H4 (cell line): Measurements from ENCODE around the gene TIGD1. TPM values are rescaled to one million over a fixed set of nuclear protein-coding genes. Genes with fewer than 3 reads are reported as not detected.

Experiments used
- DNase-seq: peaks from one replicate; pipeline ENCODE4 v3.0.0-alpha.2; 2015; ENCODE audit warnings: low spot score
- total RNA-seq: library from RNA; depleted of rRNA; stranded (reverse); fragments of >200 nt; shearing (Covaris generic); gene quantifications from 2 replicates; pipeline ENCODE4 v1.2.3, GENCODE V29; 2014

Gene TIGD1
- total RNA-seq, 1 experiment from 2014 or later, result 4.8 TPM

- no peak for DNase-seq
Observed at GRCh38 chr2:232523682-232524597, 26.4 kb downstream of the TIGD1 start.

DNA sequence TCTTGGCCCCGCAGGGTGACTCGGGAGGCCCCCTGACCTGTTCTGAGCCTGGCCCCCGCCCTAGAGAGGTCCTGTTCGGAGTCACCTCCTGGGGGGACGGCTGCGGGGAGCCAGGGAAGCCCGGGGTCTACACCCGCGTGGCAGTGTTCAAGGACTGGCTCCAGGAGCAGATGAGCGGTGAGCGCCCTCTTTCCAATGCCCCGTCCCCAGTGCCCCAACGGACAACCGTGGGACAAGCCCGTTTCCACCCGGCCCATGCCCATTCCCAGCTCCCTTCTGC lies 27.0 kb downstream of the TIGD1 start:
- DNase-seq, result no peak

- no peak for DNase-seq
Observed at GRCh38 chr2:232522623-232523401, 27.5 kb downstream of the TIGD1 start.

- no peak for DNase-seq
Observed at GRCh38 chr2:232521959-232522622, 28.3 kb downstream of the TIGD1 start.

- no peak for DNase-seq
Observed at GRCh38 chr2:232521098-232521497, 29.3 kb downstream of the TIGD1 start.

- no peak for DNase-seq
Observed at GRCh38 chr2:232520489-232520888, 29.9 kb downstream of the TIGD1 start.

DNA sequence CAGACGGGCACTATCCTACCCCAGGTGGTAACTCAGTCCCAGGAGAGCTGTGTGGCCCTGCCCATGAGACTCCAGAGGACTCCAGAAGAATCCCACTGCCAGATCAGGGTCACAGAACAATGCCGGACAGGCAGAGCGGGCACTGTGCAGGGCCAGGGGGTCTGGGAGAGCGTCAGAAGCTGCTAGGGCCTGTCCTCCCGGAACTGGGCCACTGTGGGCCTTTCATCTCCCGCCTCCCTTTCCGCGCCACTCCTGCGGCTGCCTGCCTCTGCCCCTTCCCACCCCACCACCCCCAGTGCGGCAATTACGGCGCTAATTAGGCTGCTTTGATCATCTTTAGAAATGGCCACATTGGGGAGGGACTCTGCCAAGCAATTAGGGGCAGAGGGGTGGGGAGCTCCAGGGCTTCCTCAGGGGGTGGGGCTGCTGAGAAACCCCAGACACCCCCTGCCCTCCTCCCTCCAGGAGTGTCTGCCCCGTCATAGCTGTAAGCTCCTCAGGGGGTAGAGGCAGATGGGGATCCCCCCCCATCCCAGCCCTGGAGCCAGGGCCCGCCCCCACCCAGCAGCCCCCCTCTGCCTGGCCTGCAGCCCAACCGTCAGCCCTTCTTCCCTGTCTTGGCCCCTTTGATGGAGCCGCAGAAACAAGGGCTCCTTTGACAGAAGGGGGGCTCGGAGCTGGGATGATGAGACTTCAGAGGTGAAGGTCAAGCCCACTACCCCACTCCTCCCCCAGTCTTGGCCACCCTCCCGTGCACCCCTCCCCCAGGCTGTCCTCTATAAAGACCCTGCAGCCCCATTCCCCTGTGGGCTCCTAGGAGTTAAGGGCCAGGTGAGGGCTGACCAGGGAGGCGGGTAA lies 30.5 kb downstream of the TIGD1 start, which contains the start of gene PRSS56:
TSS of gene PRSS56 (plus strand) at position 808 of the 858 bp plus-strand sequence. CDS start 211 bp downstream, outside the sequence.
- DNase-seq, result no peak

GRCh38 chr2:232518844-232519243 lies 31.5 kb downstream of the TIGD1 start:
- DNase-seq, result no peak

DNA sequence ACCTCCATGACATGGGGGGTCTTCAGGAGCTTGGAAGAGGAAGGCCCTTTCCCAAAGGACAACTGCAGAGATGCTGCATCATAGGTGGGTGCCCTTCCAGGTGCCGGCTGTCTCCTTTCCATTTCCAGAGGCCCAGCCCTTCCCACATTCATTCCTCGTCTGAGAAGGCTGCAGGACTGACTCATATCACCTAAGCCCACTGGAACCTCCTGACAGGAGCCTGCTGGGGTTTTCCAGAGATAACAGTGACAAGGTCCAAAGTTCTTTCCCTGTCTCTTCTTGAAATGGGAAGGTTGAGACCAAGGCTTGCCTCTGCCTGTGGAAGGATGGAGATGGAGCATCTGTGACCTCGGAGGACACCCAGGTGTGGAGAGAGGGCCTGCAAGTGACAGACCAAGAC lies 33.8 kb downstream of the TIGD1 start:
- DNase-seq, result no peak

- DNase-seq, result no peak
Observed at GRCh38 chr2:232515639-232516038, 34.7 kb downstream of the TIGD1 start.

DNA sequence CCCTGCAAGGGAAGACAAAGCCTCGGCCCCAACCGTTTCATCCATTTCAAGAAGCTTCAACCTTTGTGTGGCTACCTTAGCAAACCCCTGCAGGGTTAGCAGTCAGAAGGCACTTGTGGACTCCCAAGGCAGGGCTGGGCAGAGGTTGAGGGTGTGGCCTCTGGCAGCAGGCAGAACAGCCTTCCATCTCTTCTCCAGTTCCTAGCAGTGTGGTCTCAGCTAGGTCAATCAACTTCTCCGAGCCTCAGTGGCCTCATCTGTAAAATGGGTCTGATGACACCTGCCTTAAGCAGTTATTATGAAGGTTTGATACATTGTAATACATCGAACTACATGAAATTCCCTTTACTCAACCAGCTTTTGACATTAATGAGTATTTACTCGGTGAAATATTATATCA lies 37.0 kb downstream of the TIGD1 start:
- DNase-seq, result no peak

DNA sequence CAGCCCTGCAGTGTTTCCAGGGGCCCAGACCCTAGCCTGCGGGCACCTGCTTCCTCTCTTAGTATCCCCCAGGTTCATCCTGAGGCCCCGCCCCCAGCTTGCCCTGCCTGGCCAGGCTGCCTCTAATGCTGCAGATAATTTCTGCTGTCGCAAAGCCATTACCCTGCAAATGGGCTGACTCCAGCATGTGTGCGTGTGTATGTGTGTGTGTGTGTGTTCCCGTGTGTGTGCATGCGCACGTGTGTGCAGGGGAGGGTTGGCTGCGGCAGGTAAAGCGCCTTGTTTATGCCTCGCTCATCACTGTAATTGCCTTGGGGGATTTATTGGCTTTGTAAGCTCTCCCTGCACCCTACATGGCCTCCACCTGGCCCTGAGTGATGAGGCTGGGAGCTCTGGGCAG lies 37.8 kb downstream of the TIGD1 start:
- no peak for DNase-seq

DNA sequence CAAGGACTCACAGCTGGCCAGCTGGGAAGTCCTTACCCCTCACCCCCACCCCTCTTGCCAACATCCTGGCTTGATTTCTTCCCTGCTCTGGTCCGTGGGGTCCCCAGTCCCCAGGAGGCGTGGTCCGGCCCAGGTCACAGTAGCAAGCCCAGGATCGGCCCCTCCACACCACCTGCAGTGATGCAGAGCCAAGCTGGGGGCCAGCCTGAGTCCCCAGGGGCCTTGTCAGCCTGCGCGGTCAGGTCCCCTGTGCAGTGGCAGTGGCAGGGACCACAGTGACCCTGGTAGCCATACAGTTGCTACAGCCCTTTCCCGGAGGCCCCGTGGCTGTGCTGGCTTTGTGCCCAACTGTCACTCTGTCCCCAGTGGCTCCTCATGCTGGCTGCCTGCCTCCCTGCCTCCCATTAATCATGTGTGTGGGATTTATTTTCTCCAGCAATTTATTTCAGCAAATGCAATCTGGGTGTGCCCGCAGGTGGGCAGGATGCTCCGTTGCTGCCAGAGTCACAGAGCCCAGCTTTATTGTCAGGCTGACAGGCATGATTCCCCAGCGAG lies 38.9 kb downstream of the TIGD1 start:
- DNase-seq, result no peak

GRCh38 chr2:232508251-232508650 lies 42.1 kb downstream of the TIGD1 start:
- DNase-seq, result no peak

- DNase-seq, result no peak
Observed at GRCh38 chr2:232506709-232507108, 43.6 kb downstream of the TIGD1 start.

- DNase-seq, result no peak
Observed at GRCh38 chr2:232505856-232506255, 44.5 kb downstream of the TIGD1 start.

DNA sequence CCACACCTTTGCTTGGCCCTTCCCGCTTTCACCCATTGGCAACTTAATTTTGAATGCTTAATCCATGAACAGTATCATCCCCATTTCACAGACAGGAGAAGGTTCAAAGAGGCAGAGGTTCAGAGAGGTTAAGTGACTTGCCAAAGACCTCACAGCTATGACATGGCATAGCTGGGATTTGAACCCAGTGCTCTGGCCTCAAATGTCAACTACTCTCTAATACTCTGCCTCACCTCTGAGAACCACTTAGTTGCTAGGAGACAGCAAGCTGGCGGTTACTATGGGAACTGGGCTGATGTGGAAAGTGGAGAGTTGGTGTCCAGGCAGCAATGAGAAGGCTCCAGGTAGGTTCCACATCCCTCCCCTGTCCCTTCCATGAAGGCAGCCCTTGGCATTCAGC lies 45.9 kb downstream of the TIGD1 start:
- no peak for DNase-seq

DNA sequence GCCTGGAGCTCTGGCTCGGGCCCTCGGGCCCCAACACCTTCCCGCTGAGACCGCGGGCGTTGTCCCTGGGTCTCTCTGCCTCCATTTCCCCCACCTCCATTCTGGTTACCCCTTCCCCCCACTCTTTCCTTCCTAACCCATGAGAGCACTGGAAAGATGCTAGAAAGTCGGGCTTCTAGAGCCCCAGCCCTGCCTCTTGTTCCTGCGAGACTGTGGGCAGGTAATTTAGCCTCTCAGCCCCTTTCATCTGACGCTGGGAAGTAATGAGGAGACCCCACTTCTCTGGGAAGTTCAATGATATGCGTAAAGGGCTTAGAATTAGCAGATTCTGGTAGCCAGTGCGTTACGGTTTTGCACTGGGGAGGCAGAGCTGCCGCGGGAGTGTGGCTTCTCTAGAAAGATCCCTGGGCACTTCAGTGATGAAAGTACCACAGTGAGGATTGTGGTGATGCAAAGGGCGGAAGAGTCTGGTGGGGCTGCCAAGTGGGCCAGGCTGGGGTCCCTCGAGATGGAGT lies 46.5 kb downstream of the TIGD1 start:
- no peak for DNase-seq

DNA sequence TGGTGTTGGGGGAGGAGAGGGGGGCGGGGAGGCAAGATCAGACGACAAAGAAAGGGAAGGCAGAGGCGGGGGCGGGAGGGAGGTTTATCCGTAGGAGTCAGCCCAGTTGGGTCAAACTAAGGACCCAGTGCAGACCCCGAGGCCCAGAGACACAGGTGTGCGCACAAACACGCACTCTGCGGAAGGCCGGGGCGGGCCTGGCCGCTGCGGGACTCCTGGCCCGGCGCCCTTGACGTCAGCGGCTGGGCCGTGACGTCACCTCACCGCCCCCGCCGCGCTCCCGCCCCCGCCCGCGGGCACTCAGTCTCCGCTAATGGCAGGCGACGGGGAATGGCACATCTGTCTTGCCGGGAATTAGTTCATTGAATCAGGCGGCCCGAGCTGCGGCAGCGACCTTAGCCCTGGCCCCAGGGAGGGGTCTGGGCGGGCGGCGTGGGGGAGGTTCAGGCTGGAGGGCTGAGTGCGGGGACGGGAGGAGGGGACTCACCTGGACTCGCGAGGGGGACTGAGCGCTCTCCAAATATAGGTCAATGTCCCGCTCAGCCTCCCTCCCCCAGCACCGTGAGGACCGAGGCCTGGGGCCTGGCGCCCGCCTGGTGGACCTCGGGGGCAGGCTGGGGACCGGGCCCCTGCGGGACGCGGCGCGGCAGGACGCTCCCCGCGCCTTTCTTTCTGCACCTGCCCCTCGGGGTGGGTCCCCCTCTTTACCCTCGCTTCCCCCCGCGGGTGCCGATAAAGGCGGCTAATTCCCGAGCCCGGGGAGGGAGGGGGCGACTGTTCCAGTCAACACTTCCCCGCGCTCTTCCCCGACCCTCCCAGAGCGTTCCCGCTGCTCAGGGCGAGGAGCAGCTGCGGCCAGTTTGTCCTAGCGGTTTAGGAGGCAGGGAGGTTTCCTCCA lies 47.2 kb downstream of the TIGD1 start:
- no peak for DNase-seq

GRCh38 chr2:232502511-232502910 lies 47.8 kb downstream of the TIGD1 start:
- no peak for DNase-seq
